Esophagus muscularis mucosa (tissue), 3 donors: Measurements from ENCODE around the gene AJM1.

Experiments
- CTCF ChIP-seq, 3 experiments: fragments of 200-600 bp in 2 of 3; fragments of 450-650 bp in 1 of 3; sonication (generic) in 2 of 3; IDR thresholded peaks; one replicate each; pipeline ENCODE4 v1.5.1; 2017 to 2019; ENCODE audit warnings: antibody characterized with exemption in 3 of 3, mild to moderate bottlenecking in 2 of 3, moderate library complexity in 1 of 3
- POLR2A ChIP-seq: fragments of 450-650 bp; IDR thresholded peaks from one replicate; pipeline ENCODE4 v1.6.1; 2017; ENCODE audit warnings: antibody characterized with exemption, moderate library complexity, mild to moderate bottlenecking, low read depth
- POLR2AphosphoS5 ChIP-seq, 2 donors: sonication (generic); formaldehyde crosslinking; IDR thresholded peaks; one replicate each; pipeline ENCODE4 v1.6.1; 2017; ENCODE audit warnings: antibody characterized with exemption in 2 of 2

- no peak for TF ChIP-seq CTCF (IDR thresholded peaks at IDR 0.05)
- no peak for TF ChIP-seq POLR2AphosphoS5 (IDR thresholded peaks at IDR 0.05)
- no peak for TF ChIP-seq POLR2A
Measured at GRCh38 chr9:136793086-136793946, 49.0 kb upstream of the AJM1 start.
